ENCODE results near the gene TNIK. TPM values are rescaled to one million over a fixed set of nuclear protein-coding genes. Genes with fewer than 3 reads are reported as not detected.

The TNIK gene
- total RNA-seq, 1 experiment from 2014 or later = 22.4 TPM

DNA sequence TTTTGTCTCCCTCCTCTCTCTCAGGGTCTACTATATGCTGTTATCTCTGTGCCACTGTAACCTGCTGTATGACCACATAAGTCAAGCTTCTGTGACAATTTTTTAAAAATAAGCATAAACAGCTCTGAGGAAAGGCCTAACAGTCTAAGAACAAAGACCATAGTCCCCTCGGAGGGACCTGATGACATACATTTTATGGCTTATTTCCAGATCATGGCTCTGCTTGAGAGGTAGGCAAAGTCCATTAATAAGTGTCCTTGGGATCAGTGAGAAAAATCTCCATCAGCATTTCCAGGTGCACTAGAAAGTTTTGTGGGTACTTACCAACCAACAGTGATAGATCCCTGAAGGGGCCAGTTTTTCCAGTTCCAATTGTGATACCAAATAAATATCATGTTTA is 123.8 kb downstream of the TNIK start:
- H3K4me3 Mint-ChIP-seq (ENCODE audit: unreplicated experiment) = no peak overlapping the region
- Histone ChIP-seq H3K9me3 (no peaks in the 10 kb centered on the region), H3K27me3 (replicated peaks; ENCODE audit: control insufficient read depth, insufficient read depth, low read length) (no peaks in the 10 kb centered on the region), H3K36me3 (ENCODE audit: control insufficient read depth, insufficient read depth, low read length) (no peaks in the 10 kb centered on the region), H3K4me3 (ENCODE audit: low read depth, low read length) (no peak overlapping the region), H3K4me1 (no peaks in the 10 kb centered on the region)
- TF ChIP-seq, protein P1, sequence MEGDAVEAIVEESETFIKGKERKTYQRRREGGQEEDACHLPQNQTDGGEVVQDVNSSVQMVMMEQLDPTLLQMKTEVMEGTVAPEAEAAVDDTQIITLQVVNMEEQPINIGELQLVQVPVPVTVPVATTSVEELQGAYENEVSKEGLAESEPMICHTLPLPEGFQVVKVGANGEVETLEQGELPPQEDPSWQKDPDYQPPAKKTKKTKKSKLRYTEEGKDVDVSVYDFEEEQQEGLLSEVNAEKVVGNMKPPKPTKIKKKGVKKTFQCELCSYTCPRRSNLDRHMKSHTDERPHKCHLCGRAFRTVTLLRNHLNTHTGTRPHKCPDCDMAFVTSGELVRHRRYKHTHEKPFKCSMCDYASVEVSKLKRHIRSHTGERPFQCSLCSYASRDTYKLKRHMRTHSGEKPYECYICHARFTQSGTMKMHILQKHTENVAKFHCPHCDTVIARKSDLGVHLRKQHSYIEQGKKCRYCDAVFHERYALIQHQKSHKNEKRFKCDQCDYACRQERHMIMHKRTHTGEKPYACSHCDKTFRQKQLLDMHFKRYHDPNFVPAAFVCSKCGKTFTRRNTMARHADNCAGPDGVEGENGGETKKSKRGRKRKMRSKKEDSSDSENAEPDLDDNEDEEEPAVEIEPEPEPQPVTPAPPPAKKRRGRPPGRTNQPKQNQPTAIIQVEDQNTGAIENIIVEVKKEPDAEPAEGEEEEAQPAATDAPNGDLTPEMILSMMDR (IDR thresholded peaks at IDR 0.05; ENCODE audit: insufficient read depth in 1 of 2, low read depth in 1 of 2, low read length in 1 of 2, severe bottlenecking in 1 of 2, unreplicated experiment in 1 of 2) = no peak
- CTCF ChIA-PET = no interaction called here
- intact Hi-C loops (cut with micrococcal nuclease; ENCODE audit: unreplicated experiment) = no loop called here
- POLR2A ChIA-PET = no interaction called here
- peaks cover 9% of the 10 kb centered on the region for H3K4me1 Mint-ChIP-seq (ENCODE audit: low read depth, unreplicated experiment)
- BruUV-seq (replicated peaks) = no TSS peak
- no peaks in the 10 kb centered on the region for H3K9me3 Mint-ChIP-seq (ENCODE audit: unreplicated experiment)
- DNase-seq = no peak
- H3K27me3 Mint-ChIP-seq (ENCODE audit: insufficient read depth, unreplicated experiment) = no peaks in the 10 kb centered on the region
- H3K36me3 Mint-ChIP-seq (ENCODE audit: insufficient read depth, unreplicated experiment) = no peaks in the 10 kb centered on the region
- H3K27ac Mint-ChIP-seq (ENCODE audit: unreplicated experiment) = no peak overlapping the region

DNA sequence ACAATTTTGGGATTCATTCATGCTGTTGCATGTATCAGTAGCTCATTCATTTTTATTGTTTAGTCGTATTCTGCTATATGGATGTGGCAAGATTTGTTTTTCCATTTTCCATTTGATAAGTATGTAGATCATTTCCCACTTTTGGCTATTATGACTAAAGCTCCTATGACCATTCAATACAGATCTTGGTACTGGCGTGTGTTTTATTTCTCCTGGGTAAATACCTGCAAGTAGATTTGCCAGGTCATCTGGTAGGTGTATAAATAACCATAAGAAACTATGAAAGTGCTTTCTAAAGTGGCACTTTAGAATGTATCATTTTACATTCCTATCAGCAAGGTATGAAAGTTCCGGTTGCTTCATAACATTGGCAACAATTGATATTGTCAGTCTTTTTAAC is 124.6 kb downstream of the TNIK start:
- CTCF ChIA-PET = no interaction called here
- POLR2A ChIA-PET = no interaction called here
- H3K36me3 Mint-ChIP-seq (ENCODE audit: insufficient read depth, unreplicated experiment) = no peaks in the 10 kb centered on the region

DNA sequence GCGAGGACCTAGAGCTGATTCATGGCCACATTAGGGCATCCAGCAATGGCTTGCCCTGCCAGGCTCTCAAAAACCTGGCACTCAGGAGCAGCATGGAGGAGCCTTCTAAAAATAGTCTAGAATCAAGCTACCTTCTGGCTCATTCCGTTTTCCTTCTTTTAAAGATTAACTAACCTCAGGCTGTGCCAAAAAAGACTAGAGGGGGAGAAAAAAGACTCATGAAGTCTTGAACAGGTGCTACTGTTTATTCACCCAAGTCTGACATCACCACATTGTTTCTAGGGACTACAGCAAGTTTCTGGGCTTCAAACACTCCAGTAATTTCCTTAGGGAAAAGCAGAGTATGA is 125.8 kb downstream of the TNIK start:
- DNase-seq = no peak
- TF ChIP-seq, protein P1 (IDR thresholded peaks at IDR 0.05; ENCODE audit: insufficient read depth in 1 of 2, low read depth in 1 of 2, low read length in 1 of 2, severe bottlenecking in 1 of 2, unreplicated experiment in 1 of 2) = no peak

More for the DNA sequence above, 124.6 kb downstream of the TNIK start:
- Mint-ChIP-seq H3K4me1 (ENCODE audit: low read depth, unreplicated experiment) (peaks cover 9% of the 10 kb centered on the region), H3K9me3 (ENCODE audit: unreplicated experiment) (no peaks in the 10 kb centered on the region), H3K27me3 (ENCODE audit: insufficient read depth, unreplicated experiment) (no peaks in the 10 kb centered on the region), H3K4me3 (ENCODE audit: unreplicated experiment) (no peak overlapping the region), H3K27ac (ENCODE audit: unreplicated experiment) (no peak overlapping the region)
- intact Hi-C loops (cut with micrococcal nuclease; ENCODE audit: unreplicated experiment) = no loop called here
- Histone ChIP-seq H3K36me3 (ENCODE audit: control insufficient read depth, insufficient read depth, low read length) (no peaks in the 10 kb centered on the region), H3K4me1 (no peaks in the 10 kb centered on the region), H3K4me3 (ENCODE audit: low read depth, low read length) (no peak overlapping the region), H3K9me3 (no peaks in the 10 kb centered on the region), H3K27me3 (replicated peaks; ENCODE audit: control insufficient read depth, insufficient read depth, low read length) (no peaks in the 10 kb centered on the region)
- DNase-seq = no peak
- TF ChIP-seq, protein P1 (IDR thresholded peaks at IDR 0.05; ENCODE audit: insufficient read depth in 1 of 2, low read depth in 1 of 2, low read length in 1 of 2, severe bottlenecking in 1 of 2, unreplicated experiment in 1 of 2) = no peak
- BruUV-seq (replicated peaks) = no TSS peak

More for the DNA sequence above, 125.8 kb downstream of the TNIK start:
- no peak overlapping the region for H3K4me3 ChIP-seq (ENCODE audit: low read depth, low read length)
- intact Hi-C loops (cut with micrococcal nuclease; ENCODE audit: unreplicated experiment) = no loop called here
- H3K9me3 Mint-ChIP-seq (ENCODE audit: unreplicated experiment) = no peaks in the 10 kb centered on the region
- no peaks in the 10 kb centered on the region for H3K36me3 ChIP-seq (ENCODE audit: control insufficient read depth, insufficient read depth, low read length)
- no peaks in the 10 kb centered on the region for H3K36me3 Mint-ChIP-seq (ENCODE audit: insufficient read depth, unreplicated experiment)
- ChIA-PET CTCF (no interaction called here), POLR2A (no interaction called here)
- H3K4me1 ChIP-seq = no peaks in the 10 kb centered on the region
- H3K27ac Mint-ChIP-seq (ENCODE audit: unreplicated experiment) = no peak overlapping the region
- peaks cover 9% of the 10 kb centered on the region for H3K4me1 Mint-ChIP-seq (ENCODE audit: low read depth, unreplicated experiment)
- H3K9me3 ChIP-seq = no peaks in the 10 kb centered on the region
- no peaks in the 10 kb centered on the region for H3K27me3 ChIP-seq (replicated peaks; ENCODE audit: control insufficient read depth, insufficient read depth, low read length)
- BruUV-seq (replicated peaks) = no TSS peak
- H3K27me3 Mint-ChIP-seq (ENCODE audit: insufficient read depth, unreplicated experiment) = no peaks in the 10 kb centered on the region
- H3K4me3 Mint-ChIP-seq (ENCODE audit: unreplicated experiment) = no peak overlapping the region

Measured in Caco-2 (cell line).